Activated effector memory CD4-positive, alpha-beta T cell treated with anti-CD3 and anti-CD28 coated beads, Interleukin-2, amount 50 U/mL, for 16 hours (primary cell): ENCODE measurements around the gene ZNF385B.

Experiments used
- DNase-seq: peaks from one replicate; pipeline ENCODE4 v3.0.0-alpha.2; 2020

The ZNF385B gene

GRCh38 chr2:179619947-179620467 lies 241.4 kb downstream of the ZNF385B start:
- DNase-seq: no peak

DNA sequence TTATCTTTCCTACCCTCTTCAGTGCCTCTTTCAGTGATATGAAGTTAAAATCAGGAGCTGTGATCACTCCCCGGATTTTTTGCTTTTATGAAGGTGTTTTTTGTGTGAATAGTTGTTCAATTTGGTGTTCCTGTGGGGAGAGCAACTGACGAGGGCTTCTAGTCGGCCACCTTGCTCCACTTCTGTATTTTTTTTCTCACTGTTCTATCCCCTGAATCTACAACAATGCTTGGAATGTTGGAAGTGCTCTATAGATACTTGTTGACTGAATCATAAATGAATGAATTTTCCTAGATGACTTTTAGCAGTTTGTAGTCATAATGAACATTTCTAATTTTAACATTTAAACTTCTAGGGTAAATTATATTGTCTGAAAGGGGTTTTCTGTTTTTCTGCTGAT lies 247.3 kb downstream of the ZNF385B start:
- no peak for DNase-seq

- DNase-seq: no peak
Observed at GRCh38 chr2:179613701-179614100, 247.7 kb downstream of the ZNF385B start.

DNA sequence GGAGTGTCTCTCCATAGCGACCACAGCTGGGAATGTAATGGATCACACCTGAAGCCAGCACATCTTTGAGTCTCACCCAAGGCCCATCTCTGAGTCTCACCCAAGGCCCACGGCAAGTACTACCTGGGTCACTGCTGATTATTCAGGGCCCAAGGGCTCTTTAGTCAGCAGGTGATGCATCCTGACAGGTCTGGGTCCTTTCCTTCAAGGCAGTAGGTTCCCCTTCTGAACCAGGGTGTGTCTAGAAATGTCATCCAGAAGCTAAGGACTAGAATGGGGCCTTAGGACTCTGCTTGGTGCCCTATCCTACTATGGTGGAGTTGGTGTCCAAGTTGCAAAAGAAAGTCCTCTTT lies 248.1 kb downstream of the ZNF385B start:
- DNase-seq: no peak

DNA sequence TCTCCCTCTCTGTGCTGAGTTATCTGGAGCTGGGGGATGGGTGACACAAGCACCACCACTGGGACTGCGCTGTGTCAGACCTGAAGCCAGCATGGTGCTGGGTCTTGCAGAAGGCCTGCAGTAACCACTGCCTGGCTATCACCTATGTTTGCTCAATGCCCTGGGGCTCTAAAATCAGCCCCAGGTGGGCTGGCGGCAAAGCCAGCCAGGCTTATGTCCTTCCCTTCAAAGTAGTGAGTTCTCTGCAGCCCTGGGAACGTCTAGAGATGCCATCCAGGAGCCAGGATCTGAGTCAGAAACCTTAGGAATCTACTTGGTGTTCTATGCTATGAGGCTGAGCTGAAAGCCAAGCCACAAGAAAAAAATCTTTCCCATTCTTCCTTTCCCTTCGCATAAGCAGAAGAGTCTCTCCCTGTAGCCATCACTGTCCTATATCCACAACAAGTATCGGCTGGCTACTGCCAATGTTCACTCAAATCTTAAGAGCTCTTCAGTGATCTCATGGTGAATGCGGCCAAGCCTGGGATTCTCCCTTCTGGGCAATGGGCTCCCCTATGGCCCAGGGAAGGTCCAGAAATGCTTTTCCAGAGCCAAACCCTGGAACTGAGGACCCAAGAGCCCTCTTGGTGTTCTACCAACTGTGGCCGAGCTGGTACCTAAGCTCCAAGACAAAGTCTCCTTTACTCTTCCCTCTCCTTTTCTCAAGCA lies 248.7 kb downstream of the ZNF385B start:
- no peak for DNase-seq

DNA sequence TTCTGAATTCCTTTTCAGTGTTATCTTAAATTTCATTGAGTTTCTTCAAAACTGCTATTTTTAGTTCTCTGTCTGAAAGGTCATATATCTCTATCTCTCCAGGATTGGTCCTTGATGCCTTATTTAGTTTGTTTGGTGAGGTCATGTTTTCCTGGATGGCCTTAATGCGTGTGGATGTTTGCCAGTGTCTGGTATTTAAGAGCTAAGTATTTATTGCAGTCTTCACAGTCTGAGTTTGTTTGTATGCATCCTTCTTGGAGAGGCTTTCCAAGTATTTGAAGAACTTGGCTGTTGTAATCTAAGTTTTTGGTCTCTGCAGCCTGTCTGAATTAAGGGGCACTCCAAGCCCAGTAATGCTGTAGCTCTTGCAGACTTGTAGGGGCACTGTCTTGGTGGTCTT lies 249.3 kb downstream of the ZNF385B start:
- DNase-seq: no peak

DNA sequence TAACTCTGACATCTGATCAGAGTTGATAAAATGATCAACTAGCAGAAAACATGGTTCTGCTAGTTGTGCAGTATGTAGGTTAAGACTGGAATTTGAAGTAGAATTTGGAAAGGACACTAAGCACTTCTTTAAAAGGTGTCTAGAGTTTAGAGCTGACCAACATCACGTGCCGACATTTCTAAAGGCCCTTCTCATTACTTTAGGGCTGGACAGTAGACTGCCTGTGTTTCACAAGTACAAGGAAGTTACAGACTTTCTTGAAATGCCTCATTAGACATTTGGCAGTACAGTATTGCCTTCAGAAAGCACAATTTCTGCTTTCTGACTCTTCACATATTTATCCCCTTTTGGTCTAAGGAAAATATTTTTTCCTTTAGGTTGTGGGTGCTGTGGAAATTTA lies 255.3 kb downstream of the ZNF385B start:
- no peak for DNase-seq

DNA sequence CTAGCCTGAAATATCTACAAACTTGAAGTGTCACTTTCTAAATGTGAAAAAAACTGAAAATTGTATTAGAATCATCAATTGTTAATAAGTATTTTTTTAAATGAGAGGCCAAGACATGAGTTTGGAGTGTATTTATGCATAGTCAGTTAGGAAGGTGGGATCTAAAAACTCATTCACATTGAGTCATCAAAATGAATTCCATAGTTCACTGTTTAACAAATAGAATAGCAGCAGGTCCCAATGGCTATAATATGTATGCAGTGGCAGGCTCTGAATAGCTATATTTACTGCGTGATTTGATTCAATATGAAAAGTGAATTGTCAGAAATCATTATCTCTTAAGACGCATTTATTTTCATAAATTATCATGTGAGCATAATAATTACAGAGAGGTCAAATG lies 256.1 kb downstream of the ZNF385B start:
- DNase-seq: no peak

DNA sequence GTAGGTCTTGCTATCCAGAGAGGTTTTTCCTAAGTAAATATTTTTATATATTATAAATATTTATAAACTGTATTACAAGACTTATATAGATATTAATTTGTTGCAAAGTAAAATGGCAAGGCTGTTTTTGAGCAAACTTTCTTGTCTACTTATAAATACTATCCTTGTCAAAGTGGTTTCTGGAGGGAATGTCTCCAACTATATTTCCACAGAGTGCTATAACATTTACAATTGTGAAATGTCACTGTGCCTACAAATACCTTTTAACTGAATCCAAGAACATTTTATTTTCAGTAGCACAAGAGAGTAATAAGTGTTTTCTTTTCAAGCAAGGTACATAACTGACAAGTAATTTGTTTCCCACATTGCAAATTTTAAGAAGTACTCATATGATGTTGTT lies 256.8 kb downstream of the ZNF385B start:
- no peak for DNase-seq

DNA sequence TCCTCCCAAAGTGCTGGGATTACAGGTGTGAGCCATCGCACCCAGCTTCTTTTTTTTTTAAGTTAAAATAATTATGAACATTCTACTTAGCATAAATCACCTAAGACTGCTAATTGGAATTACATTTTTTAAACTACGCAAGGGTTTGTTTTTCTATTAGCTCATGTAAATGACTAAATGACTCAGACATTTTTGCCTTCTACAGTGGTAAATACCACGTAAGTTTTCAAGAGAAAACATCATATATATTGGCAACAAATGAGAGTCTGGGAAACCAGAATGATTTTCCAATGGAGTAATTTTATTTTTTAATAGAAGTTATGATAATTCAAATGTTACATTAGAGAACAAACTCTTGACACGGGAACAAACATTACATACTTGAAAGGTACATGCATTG lies 259.0 kb downstream of the ZNF385B start:
- DNase-seq: no peak

DNA sequence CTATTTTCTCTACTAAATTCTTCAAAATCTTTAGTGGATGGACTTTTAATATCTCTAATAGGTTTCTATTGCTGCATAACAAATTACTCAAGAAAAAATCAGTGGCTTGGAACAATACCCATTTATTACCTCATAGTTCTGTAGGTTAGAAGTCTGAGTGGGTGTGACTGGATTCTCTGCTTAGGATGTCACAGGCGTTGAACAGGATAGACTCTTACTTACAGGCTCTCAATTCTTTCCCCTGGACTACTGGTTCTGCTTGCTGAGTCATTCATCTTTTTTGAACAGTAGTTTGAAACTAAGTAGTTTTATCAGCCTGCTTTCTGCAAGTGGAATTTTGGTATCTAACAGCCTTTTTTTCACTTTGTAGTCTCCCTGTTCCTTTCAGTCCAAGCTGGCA lies 265.4 kb downstream of the ZNF385B start:
- no peak for DNase-seq

- no peak for DNase-seq
Observed at GRCh38 chr2:179595284-179595683, 266.1 kb downstream of the ZNF385B start.

- DNase-seq: no peak
Observed at GRCh38 chr2:179594268-179595112, 266.9 kb downstream of the ZNF385B start.

- no peak for DNase-seq
Observed at GRCh38 chr2:179593323-179593722, 268.1 kb downstream of the ZNF385B start.

GRCh38 chr2:179592167-179592936 lies 269.1 kb downstream of the ZNF385B start:
- DNase-seq: no peak

- no peak for DNase-seq
Observed at GRCh38 chr2:179591690-179592089, 269.7 kb downstream of the ZNF385B start.

DNA sequence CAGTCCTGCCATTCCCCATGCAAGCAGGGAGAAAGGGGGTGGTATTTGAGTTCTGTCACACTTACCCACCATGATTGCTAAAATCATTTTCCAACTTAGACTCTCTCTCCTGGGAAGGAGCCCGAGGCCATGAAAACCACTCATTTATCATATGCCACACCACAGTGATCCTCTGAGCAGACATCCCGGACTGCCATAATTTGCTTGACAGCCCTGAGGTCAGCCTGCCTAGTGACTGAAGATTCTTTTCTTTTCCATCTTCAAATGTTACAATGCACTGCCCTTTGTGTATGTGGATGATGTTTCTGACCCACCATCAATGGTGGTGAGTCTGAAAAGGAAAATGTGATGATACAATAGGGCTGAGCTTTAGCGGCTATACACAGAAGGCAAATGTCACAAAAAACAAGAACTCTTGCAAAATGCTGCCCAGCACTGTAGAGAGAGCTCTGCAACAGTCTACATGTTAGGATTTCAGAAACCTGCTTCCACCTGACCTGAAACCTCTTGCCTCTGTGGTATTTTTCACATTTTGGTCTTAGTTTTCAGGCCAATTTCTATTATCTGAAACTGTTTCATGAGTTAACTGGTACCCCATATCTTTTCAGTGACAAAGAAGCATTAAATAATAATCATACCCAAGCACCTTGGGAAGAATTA lies 272.8 kb downstream of the ZNF385B start:
- no peak for DNase-seq

GRCh38 chr2:179584760-179585159 lies 276.7 kb downstream of the ZNF385B start:
- no peak for DNase-seq

GRCh38 chr2:179581605-179582004 lies 279.8 kb downstream of the ZNF385B start:
- no peak for DNase-seq

- no peak for DNase-seq
Observed at GRCh38 chr2:179580378-179581146, 280.9 kb downstream of the ZNF385B start.

- no peak for DNase-seq
Observed at GRCh38 chr2:179579800-179580199, 281.6 kb downstream of the ZNF385B start.
